GDM1 (cell line): Measurements from ENCODE around the gene SLC12A6.
"Not testable (repeated sequence)": the region's sequence is repeated elsewhere in the genome, so short reads cannot be mapped to it uniquely, and the experiment has no call there.

ENCODE experiments used
- DNase-seq: peaks from one replicate; lab custom pipeline; 2025; lab: John Stamatoyannopoulos, UW

Gene SLC12A6

GRCh38 chr15:34357653-34358052 is 20.1 kb upstream of the SLC12A6 start:
- no peak for DNase-seq

- no peak for DNase-seq
Measured at GRCh38 chr15:34355241-34355640, 17.7 kb upstream of the SLC12A6 start.

GRCh38 chr15:34354286-34354685 is 16.7 kb upstream of the SLC12A6 start:
- no peak for DNase-seq

DNA sequence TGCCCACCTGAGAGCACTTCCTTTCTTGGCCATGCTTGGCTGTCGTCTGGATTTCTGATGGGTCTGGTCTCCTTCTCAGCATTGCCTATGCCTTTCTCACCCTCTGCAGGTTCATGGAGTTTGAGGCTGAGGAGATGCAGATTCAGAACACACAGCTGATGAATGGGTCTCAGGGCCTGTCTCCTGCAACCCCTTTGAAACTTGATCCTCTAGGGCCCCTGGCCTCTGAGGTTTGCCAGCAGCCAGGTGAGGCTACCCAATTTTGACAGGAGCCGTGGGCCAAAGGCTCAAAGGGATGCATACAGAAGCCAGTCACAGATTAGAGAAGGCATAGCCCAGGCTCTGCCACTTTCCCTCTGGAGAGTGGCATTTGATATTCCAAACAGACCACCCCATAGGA is 16.0 kb upstream of the SLC12A6 start:
- DNase-seq = no peak

- not testable (repeated sequence) for DNase-seq
Measured at GRCh38 chr15:34352996-34353395, 15.4 kb upstream of the SLC12A6 start.

DNA sequence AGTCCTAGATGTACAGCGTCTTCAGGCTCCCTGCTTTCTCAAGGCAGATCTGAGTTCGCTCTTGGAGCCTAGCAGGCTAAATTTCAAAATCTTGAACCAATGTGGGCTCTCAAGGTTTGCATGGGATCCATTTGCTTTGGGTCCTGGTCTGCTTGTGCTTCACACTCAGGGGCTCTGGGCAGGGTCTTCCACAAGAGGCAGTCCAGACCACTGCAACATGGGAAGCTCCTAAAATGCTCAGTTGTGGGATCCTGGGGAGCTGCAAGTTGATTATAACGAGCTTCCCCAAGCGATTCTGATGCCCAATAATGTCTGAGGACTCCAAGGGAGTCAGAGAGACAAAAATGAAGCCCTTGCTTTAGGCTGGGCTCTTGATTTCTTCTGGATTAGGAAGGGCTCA is 12.2 kb upstream of the SLC12A6 start:
- DNase-seq = no peak

GRCh38 chr15:34348735-34349300 is 11.2 kb upstream of the SLC12A6 start:
- no peak for DNase-seq

DNA sequence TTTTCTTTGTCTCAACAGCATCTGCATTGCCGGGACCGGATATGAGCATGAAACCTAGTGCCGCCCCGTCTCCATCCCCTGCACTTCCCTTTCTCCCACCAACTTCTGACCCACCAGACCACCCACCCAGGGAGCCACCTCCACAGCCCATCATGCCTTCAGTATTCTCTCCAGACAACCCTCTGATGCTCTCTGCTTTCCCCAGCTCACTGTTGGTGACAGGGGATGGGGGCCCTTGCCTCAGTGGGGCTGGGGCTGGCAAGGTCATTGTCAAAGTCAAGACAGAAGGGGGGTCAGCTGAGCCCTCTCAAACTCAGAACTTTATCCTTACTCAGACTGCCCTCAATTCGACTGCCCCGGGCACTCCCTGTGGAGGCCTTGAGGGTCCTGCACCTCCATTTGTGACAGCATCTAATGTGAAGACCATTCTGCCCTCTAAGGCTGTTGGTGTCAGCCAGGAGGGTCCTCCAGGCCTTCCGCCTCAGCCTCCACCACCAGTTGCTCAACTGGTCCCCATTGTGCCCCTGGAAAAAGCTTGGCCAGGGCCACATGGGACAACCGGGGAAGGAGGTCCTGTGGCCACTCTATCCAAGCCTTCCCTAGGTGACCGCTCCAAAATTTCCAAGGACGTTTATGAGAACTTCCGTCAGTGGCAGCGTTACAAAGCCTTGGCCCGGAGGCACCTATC is 10.5 kb upstream of the SLC12A6 start:
- no peak for DNase-seq

DNA sequence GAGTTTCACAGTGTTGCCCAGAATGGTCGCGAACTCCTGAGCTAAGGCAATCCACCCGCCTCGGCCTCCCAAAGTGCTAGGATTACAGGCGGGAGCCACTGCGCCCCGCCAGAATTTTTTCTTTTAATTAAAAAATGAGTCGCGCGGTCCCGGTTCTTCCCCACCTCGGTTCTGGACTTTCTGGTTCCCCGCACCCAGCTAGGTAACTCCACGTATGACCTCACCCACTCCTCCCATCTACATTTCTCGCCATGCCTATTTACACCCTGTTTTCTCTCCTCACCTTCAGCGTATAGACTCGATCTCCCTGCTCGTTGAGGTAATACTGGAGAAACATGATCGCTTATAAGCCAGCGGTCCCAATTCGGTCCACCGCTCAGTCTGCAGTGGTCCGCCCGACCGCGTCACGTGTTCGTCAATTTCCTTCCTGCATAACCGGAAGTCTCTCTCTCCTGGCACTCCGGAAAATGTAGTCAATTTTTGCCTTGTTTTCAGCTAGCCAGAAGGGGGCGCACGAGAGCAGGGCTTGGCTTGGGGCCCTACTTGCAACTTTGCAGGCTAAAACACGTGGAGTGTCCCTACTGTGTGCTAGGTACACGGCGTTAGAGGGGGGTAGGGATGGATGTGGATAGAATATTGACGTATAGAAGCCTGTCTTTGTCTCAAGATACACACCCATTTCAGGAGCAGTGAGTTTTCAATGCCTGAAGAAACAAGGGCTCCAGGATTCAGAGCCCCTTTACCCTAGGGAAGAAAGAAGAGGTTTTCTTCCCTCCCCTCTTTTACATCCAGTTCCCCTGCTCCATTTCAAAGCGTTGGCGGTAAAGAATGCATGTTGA is 5.4 kb upstream of the SLC12A6 start, which contains the start of the genes NOP10 and NUTM1:
TSS of gene NOP10 (minus strand) at position 400 of the 839 bp plus-strand sequence. CDS start at position 337, 63 bp downstream.
TSS of gene NUTM1 (plus strand) at position 579 of the 839 bp plus-strand sequence. CDS start 382 bp downstream, outside the sequence.
- DNase-seq = peak; percentile 84

DNA sequence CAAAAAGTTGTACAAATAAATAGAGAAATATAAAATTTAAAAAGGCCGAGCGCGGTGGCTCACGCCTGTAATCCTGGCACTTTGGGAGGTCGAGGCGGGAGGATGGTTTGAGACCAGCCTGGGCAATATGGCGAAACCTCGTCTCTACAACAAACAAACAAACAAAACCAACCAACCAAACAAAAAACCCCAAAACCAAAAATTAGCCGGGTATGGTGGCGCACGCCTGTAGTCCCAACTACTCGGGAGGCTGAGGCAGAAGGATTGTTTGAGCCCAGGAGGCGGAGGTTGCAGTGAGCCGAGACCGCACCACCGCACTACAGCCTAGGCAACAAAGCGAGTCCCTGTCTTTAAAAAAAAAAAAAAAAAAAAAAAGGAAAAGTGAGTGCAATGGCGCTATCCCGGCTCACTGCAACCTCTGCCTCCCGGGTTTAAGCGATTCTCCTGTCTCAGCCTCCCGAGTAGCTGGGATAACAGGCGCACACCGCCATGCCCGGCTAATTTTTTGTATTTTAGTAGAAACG is 4.7 kb upstream of the SLC12A6 start:
- DNase-seq = not testable (repeated sequence)

- no peak for DNase-seq
Measured at GRCh38 chr15:34341381-34342212, 4.0 kb upstream of the SLC12A6 start.

GRCh38 chr15:34339946-34340345 is 2.4 kb upstream of the SLC12A6 start:
- DNase-seq = no peak

DNA sequence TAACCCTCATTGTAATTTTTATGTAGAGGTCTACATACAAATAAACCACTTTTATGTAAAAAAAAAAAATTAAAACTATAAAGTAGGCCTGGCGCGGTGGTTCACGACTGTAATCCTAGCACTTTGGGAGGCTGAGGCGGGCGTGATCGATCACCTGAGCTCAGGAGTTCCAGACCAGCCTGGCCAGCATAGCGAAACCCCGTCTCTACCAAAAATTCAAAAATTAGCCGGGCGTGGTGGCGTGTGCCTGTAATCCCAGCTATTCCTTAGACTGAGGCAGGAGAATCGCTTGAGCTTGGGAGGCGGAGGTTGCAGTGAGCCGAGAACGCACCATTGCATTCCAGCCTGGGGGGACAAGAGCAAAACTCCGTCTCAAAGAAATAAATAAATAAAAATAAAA is 766 bp upstream of the SLC12A6 start:
- no peak for DNase-seq

DNA sequence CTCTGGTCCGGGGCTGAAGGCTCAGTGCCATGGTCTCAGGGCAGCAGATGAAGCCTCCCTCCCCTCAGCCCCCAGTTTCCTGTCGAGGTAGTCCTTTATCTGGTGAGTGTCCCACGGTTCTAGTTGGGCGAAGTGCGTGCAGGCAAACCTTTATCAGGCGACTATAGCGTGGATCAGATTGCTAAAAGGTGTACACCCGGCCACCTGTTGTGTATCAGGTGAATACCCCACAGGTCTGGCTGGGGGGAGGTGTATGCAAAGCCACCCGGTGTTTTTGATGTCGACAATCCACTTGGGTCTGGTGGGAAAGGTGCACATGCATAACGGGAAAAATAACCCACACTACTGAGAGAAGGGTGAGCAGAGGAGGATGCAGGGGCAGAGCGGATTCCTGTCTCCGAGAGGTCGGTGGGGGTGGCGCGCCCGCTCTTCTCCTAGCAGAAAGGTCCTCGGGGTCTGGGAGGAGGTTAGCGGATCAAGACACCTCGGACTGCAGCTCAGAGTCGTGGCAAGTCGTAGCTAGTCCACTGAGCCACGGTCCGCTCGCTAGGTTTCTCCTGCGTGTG is 507 bp downstream of the SLC12A6 start:
- DNase-seq = no peak

- no peak for DNase-seq
Measured at GRCh38 chr15:34336231-34336990, 1.2 kb downstream of the SLC12A6 start.

DNA sequence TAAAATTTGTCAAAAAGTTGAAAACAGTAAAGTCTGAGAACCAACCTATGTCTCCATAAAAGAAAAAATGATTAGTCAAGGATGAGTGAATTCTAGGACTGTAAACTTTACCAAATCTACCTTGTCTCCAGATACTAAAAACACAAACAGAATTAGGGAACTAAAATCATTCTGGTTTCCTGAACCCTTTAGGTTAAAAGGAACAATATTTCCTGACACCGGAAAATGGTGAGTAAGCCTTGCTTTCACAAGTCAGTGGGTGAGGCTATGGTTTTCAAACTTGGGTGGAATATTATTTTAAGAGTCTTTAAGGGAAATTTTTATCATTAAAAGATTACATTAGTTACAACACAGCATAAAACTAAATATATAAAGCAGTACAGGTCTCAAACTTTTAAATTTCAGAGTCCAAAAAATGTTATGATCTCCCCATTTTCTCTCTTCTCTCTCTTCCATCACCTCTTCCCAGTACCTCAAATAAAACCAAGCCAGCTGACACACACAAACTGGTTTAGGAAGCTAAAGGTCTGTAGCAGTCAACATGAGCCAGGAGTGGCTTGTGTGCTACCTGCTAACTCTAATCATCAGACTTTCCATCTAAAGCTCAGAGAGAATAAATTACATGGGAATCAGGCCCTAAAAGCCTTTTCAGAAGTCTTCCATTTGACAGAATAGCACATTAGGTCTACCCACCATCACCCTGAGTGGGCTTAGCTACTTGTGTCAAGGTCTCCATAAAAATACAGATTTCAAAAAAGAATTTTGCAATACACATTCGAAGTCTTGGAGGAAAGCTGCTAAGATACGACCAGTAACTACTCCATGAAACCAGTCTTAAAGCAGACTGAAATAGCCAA is 2.2 kb downstream of the SLC12A6 start:
- DNase-seq = peak; percentile 60

- DNase-seq = no peak
Measured at GRCh38 chr15:34334672-34335071, 2.9 kb downstream of the SLC12A6 start.

DNA sequence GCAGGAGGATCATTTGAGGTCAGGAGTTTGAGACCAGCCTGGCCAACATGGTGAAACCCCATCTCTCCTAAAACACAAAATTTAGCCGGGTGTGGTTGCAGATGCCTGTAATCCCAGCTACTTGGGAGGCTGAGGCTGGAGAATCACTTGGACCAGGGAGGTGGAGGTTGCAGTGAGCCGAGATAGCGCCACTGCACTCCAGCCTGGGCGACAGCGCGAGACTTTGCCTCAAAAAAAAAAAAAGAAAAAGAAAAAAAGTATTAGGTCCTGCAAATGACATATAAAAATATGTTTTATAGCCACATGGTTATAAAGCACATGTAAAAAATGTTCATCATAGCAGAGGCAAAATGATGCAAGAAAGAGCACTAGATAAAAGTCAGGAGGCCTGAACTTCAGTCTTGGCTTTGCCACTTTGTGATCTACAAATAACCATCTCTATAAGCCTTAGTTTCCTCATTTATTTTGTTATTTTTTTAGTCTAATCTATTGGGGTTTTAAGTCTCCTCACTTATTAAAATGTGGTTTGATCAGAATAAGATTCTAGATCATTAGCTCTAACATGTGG is 4.9 kb downstream of the SLC12A6 start:
- no peak for DNase-seq

DNA sequence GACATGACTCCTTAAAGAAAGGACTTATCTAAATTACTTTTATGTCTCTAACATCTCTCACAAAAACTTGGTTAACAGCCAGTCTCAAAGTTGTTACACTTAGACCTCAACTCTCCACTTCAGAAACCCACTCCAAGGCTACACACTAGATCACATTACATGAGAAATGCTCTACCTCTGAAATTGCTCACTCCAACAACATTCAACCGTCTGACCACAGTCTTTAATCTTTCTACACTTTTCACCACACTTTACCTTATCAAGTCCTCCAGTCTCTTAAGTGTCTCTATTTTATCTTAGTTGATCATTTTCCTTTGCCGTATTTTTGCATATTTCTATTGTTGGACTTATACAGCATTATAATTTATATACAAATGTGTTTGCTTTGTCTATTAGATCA is 5.8 kb downstream of the SLC12A6 start:
- DNase-seq = no peak
